IMR-90 (cell line): ENCODE results near the gene SLC7A7. TPM values are rescaled to one million over a fixed set of nuclear protein-coding genes. Genes with fewer than 3 reads are reported as not detected.

ENCODE experiments used
- ATAC-seq: fragments of 200-7000 bp; cut with Tn5 transposase; 2 replicates; pipeline ENCODE4 v1.9.1; 2020; ENCODE audit warnings: low read depth, mild to moderate bottlenecking, moderate library complexity
- BruUV-seq: library from RNA; stranded (reverse); fragments of 400-500 nt; replicated peaks from 2 replicates; lab custom pipeline; 2021; lab: Mats Ljungman, UMichigan
- CTCF ChIA-PET: fragments of 300-600 bp; formaldehyde crosslinking; extraction: SDS; loops from one replicate; lab custom pipeline; 2021; ENCODE audit warnings: antibody characterized with exemption; lab: Yijun Ruan, JAX
- POLR2A ChIA-PET: fragments of 300-600 bp; sonication (Branson Sonifier 250); formaldehyde crosslinking; loops from one replicate; lab custom pipeline; 2022; ENCODE audit warnings: antibody characterized with exemption; ENCODE audit not compliant: unreplicated experiment; lab: Charles Lee
- DNase-seq: peaks from one replicate; pipeline ENCODE4 v3.0.0; 2013
- H2AFZ ChIP-seq: replicated peaks from 2 replicates; pipeline ENCODE3; 2013; ENCODE audit warnings: low read length, mild to moderate bottlenecking; ENCODE audit not compliant: poor library complexity
- H2AK5ac ChIP-seq: 2 replicates; pipeline ENCODE4 v1.6.1; 2013; ENCODE audit warnings: low read depth, low read length, inconsistent platforms
- H2AK9ac ChIP-seq: replicated peaks from 2 replicates; pipeline ENCODE3; 2013; ENCODE audit warnings: mild to moderate bottlenecking, low read depth, low read length, moderate library complexity; ENCODE audit not compliant: poor library complexity
- H2BK120ac ChIP-seq: 2 replicates; pipeline ENCODE4 v1.6.1; 2013; ENCODE audit warnings: low read depth, low read length, inconsistent platforms
- H2BK15ac ChIP-seq: 3 replicates; pipeline ENCODE4 v1.6.1; 2013; ENCODE audit warnings: low read depth, low read length, inconsistent platforms
- H2BK20ac ChIP-seq: 2 replicates; pipeline ENCODE4 v1.6.1; 2013; ENCODE audit warnings: low read depth, mild to moderate bottlenecking, inconsistent platforms, low read length, moderate library complexity
- H2BK5ac ChIP-seq: 2 replicates; pipeline ENCODE4 v1.6.1; 2013; ENCODE audit warnings: mild to moderate bottlenecking, low read depth, low read length, inconsistent platforms; ENCODE audit not compliant: poor library complexity, severe bottlenecking
- H3K14ac ChIP-seq: replicated peaks from 2 replicates; pipeline ENCODE4 v1.6.1; 2013; ENCODE audit warnings: low read depth, low read length, inconsistent platforms
- H3K18ac ChIP-seq: 2 replicates; pipeline ENCODE4 v1.6.1; 2013; ENCODE audit warnings: low read depth, low read length, control low read depth
- H3K23ac ChIP-seq: 2 replicates; pipeline ENCODE4 v1.6.1; 2013; ENCODE audit warnings: low read depth, low read length, inconsistent platforms
- H3K27ac ChIP-seq: 2 replicates; pipeline ENCODE4 v1.5.1; 2013; ENCODE audit warnings: mild to moderate bottlenecking, control low read depth, low read length; ENCODE audit not compliant: insufficient read depth
- H3K27me3 ChIP-seq: 2 replicates; pipeline ENCODE4 v1.6.1; 2013; ENCODE audit warnings: low read length; ENCODE audit not compliant: control insufficient read depth, insufficient read depth
- H3K36me3 ChIP-seq: 2 replicates; pipeline ENCODE4 v1.6.1; 2013; ENCODE audit warnings: low read length, mixed read lengths; ENCODE audit not compliant: control insufficient read depth, insufficient read depth
- H3K4ac ChIP-seq: 2 replicates; pipeline ENCODE4 v1.6.1; 2013; ENCODE audit warnings: low read depth, low read length, inconsistent platforms
- H3K4me1 ChIP-seq: 2 replicates; pipeline ENCODE4 v1.6.1; 2013; ENCODE audit warnings: low read length, mixed read lengths; ENCODE audit not compliant: control insufficient read depth, insufficient read depth
- H3K4me2 ChIP-seq: 2 replicates; pipeline ENCODE4 v1.6.1; 2013; ENCODE audit warnings: low read depth, mild to moderate bottlenecking, control low read depth, low read length, moderate library complexity
- H3K4me3 ChIP-seq: 2 replicates; pipeline ENCODE4 v1.5.1; 2013; ENCODE audit warnings: low read depth, mild to moderate bottlenecking, control low read depth, low read length, moderate library complexity; ENCODE audit not compliant: insufficient read depth
- H3K56ac ChIP-seq: 2 replicates; pipeline ENCODE4 v1.6.1; 2013; ENCODE audit warnings: low read length, inconsistent platforms; ENCODE audit not compliant: insufficient read depth; ENCODE audit errors: extremely low read depth
- H3K79me1 ChIP-seq, 2 experiments: 2 replicates each; pipeline ENCODE4 v1.6.1; 2013; ENCODE audit warnings: low read length in 2 of 2, inconsistent platforms in 1 of 2, low read depth in 1 of 2
- H3K9ac ChIP-seq: 2 replicates; pipeline ENCODE4 v1.6.1; 2013; ENCODE audit warnings: low read depth, low read length, control low read depth
- H3K9me1 ChIP-seq: 2 replicates; pipeline ENCODE4 v1.6.1; 2013; ENCODE audit warnings: low read length, inconsistent platforms; ENCODE audit not compliant: insufficient read depth
- H3K9me3 ChIP-seq: 2 replicates; pipeline ENCODE4 v1.6.1; 2013; ENCODE audit warnings: low read length; ENCODE audit not compliant: control insufficient read depth, insufficient read depth
- H4K20me1 ChIP-seq: 2 replicates; pipeline ENCODE4 v1.6.1; 2013; ENCODE audit warnings: low read length, inconsistent platforms; ENCODE audit not compliant: insufficient read depth
- H4K5ac ChIP-seq: 2 replicates; pipeline ENCODE4 v1.6.1; 2013; ENCODE audit warnings: mild to moderate bottlenecking, low read depth, low read length, control low read depth
- H4K8ac ChIP-seq, 2 experiments: 2 replicates each; pipeline ENCODE4 v1.6.1; 2013; ENCODE audit warnings: low read depth in 2 of 2, low read length in 2 of 2, control low read depth in 1 of 2, inconsistent platforms in 1 of 2
- H4K91ac ChIP-seq: 2 replicates; pipeline ENCODE4 v1.6.1; 2013; ENCODE audit warnings: low read depth, low read length, inconsistent platforms; ENCODE audit not compliant: insufficient read depth
- BHLHE40 ChIP-seq: fragments of 150-350 bp; IDR thresholded peaks from 2 replicates; pipeline ENCODE4 v1.6.1; 2016; ENCODE audit warnings: mild to moderate bottlenecking, low read depth, low read length
- CEBPB ChIP-seq: IDR thresholded peaks from 2 replicates; pipeline ENCODE4 v1.6.1; 2012; ENCODE audit warnings: low read depth, low read length, improper control_type of control experiment
- CHD1 ChIP-seq: IDR thresholded peaks from 2 replicates; pipeline ENCODE4 v1.6.1; 2012; ENCODE audit warnings: low read depth, low read length, improper control_type of control experiment
- FOS ChIP-seq: fragments of 150-350 bp; IDR thresholded peaks from 2 replicates; pipeline ENCODE4 v1.6.1; 2016; ENCODE audit warnings: low read depth, low read length
- MAFK ChIP-seq: IDR thresholded peaks from 2 replicates; pipeline ENCODE4 v1.6.1; 2012; ENCODE audit warnings: low read depth, low read length, improper control_type of control experiment
- MAZ ChIP-seq: IDR thresholded peaks from 2 replicates; pipeline ENCODE4 v1.6.1; 2012; ENCODE audit warnings: low read depth, mild to moderate bottlenecking, low read length, improper control_type of control experiment, moderate library complexity, borderline replicate concordance
- MXI1 ChIP-seq: IDR thresholded peaks from 2 replicates; pipeline ENCODE4 v1.6.1; 2012; ENCODE audit warnings: low read depth, mild to moderate bottlenecking, low read length, moderate library complexity, borderline replicate concordance
- NFE2L2 ChIP-seq: fragments of 150-350 bp; IDR thresholded peaks from 2 replicates; pipeline ENCODE4 v1.6.1; 2016; ENCODE audit warnings: low read depth, mild to moderate bottlenecking, low read length
- POLR2A ChIP-seq: IDR thresholded peaks from 2 replicates; pipeline ENCODE4 v1.6.1; 2012; ENCODE audit warnings: mild to moderate bottlenecking, low read depth, low read length
- RAD21 ChIP-seq: IDR thresholded peaks from 2 replicates; pipeline ENCODE4 v1.6.1; 2012; ENCODE audit warnings: low read length, improper control_type of control experiment
- RCOR1 ChIP-seq: IDR thresholded peaks from 2 replicates; pipeline ENCODE4 v1.6.1; 2012; ENCODE audit warnings: mild to moderate bottlenecking, low read length, improper control_type of control experiment; ENCODE audit not compliant: insufficient replicate concordance
- RFX5 ChIP-seq: IDR thresholded peaks from 2 replicates; pipeline ENCODE4 v1.8.0; 2012; ENCODE audit warnings: low read depth, mild to moderate bottlenecking, low read length, moderate library complexity
- SMC3 ChIP-seq: fragments of 150-350 bp; IDR thresholded peaks from 2 replicates; pipeline ENCODE4 v1.6.1; 2016; ENCODE audit warnings: low read depth, mild to moderate bottlenecking, antibody characterized with exemption, low read length, moderate library complexity
- WGBS, 2 experiments: methylation state at CpG; one replicate each; pipeline versions ENCODE4 v1.1.5 to v1.1.7; 2013; ENCODE audit warnings: missing lambda C conversion rate in 2 of 2; ENCODE audit not compliant: insufficient read length in 1 of 2; ENCODE audit errors: extremely low coverage in 2 of 2; 5-methylcytosine and 5-hydroxymethylcytosine counted together
- dilution Hi-C: fragments of 300-500 bp; cut with HindIII; formaldehyde crosslinking; loops from one replicate; pipeline ENCODE4 v1.14.3; 2018; ENCODE audit warnings: low sequenced_read_pairs; ENCODE audit not compliant: unreplicated experiment
- in situ Hi-C: fragments of 300-500 bp; cut with MboI; formaldehyde crosslinking; loops from 3 replicates; pipeline ENCODE4 v1.14.3; 2019; ENCODE audit warnings: low sequenced_read_pairs, inconsistent platforms, mixed read lengths
- intact Hi-C: fragments of 100-400 bp; cut with micrococcal nuclease; formaldehyde crosslinking; loops from 2 replicates; pipeline ENCODE4 v1.10.0; 2022
- polyA plus RNA-seq, 3 experiments: library from polyadenylated mRNA; depleted of rRNA; stranded (reverse); fragments of >200 nt; gene quantifications; 2 replicates each; pipeline ENCODE4 v1.2.3, GENCODE V29; 2012; ENCODE audit warnings: low replicate concordance in 1 of 3
- total RNA-seq: library from RNA; depleted of rRNA; stranded (reverse); fragments of >200 nt; gene quantifications from 2 replicates; pipeline ENCODE4 v1.2.3, GENCODE V29; 2012
- TF ChIP-seq, protein P1 (sequence below): conservative IDR thresholded peaks from 2 replicates; pipeline ENCODE4 v1.5.1; 2012; ENCODE audit warnings: mild to moderate bottlenecking, low read depth, low read length, improper control_type of control experiment
- TF ChIP-seq, protein P2 (sequence below): fragments of 150-350 bp; IDR thresholded peaks from 2 replicates; pipeline ENCODE4 v1.6.1; 2016; ENCODE audit warnings: low read depth, mild to moderate bottlenecking, low read length, moderate library complexity, borderline replicate concordance
- TF ChIP-seq, protein P3 (sequence below): fragments of 150-350 bp; IDR thresholded peaks from 2 replicates; pipeline ENCODE4 v1.6.1; 2017; ENCODE audit warnings: mild to moderate bottlenecking, antibody characterized with exemption, low read length, low read depth

The SLC7A7 gene
- total and polyA plus RNA-seq, 2 of the 4 experiments (the other 2 are of a cell fraction): 1.8 to 2.0 TPM

DNA sequence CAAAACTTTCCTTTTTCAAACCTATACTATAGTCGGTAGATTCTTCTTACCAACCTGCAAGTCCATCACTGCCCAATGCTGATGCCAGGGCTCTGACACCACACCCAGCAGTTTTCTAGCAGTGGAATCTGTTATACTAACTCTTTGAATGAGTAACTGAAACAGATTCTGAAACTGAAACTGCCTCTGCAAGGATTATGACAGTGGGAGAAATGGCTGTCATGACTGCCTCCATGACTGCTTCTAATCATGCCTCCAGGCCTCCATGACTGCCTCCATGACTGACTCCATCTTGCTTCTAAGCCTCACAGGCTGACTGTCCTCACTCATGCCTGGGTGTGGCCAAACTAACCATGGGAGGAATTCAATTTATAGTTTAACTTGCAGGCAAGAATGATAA lies 78.2 kb downstream of the SLC7A7 start:
- Histone ChIP-seq H3K9me1 (no peaks in the 10 kb centered on the region), H4K20me1 (no peaks in the 10 kb centered on the region), H3K79me1 (no peaks in the 10 kb centered on the region), H3K14ac (no peak overlapping the region), H2AK9ac (no peak overlapping the region), H2BK20ac (no peak overlapping the region), H2BK5ac (no peak overlapping the region), H4K8ac (no peak overlapping the region), H3K4me3 (no peak overlapping the region), H2BK15ac (no peak overlapping the region), H3K4me2 (no peak overlapping the region), H4K91ac (no peak overlapping the region), H3K36me3 (no peaks in the 10 kb centered on the region), H3K4me1 (no peaks in the 10 kb centered on the region), H3K27ac (no peak overlapping the region), H2BK120ac (no peak overlapping the region), H3K18ac (no peak overlapping the region), H3K27me3 (peaks cover 2% of the 10 kb centered on the region), H2AK5ac (no peak overlapping the region), H3K56ac (no peak overlapping the region), H3K23ac (no peak overlapping the region), H4K5ac (no peak overlapping the region), H2AFZ (no peak overlapping the region), H3K9ac (no peak overlapping the region), H3K9me3 (0 out of 2 replicates have a peak, but pooled peaks cover 3% of the 10 kb centered on the region), H3K4ac (no peak overlapping the region)
- TF ChIP-seq, protein P1, sequence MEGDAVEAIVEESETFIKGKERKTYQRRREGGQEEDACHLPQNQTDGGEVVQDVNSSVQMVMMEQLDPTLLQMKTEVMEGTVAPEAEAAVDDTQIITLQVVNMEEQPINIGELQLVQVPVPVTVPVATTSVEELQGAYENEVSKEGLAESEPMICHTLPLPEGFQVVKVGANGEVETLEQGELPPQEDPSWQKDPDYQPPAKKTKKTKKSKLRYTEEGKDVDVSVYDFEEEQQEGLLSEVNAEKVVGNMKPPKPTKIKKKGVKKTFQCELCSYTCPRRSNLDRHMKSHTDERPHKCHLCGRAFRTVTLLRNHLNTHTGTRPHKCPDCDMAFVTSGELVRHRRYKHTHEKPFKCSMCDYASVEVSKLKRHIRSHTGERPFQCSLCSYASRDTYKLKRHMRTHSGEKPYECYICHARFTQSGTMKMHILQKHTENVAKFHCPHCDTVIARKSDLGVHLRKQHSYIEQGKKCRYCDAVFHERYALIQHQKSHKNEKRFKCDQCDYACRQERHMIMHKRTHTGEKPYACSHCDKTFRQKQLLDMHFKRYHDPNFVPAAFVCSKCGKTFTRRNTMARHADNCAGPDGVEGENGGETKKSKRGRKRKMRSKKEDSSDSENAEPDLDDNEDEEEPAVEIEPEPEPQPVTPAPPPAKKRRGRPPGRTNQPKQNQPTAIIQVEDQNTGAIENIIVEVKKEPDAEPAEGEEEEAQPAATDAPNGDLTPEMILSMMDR: no peak
- no peak for TF ChIP-seq NFE2L2
- no peak for TF ChIP-seq BHLHE40
- TF ChIP-seq MAFK: no peak
- TF ChIP-seq, protein P2, sequence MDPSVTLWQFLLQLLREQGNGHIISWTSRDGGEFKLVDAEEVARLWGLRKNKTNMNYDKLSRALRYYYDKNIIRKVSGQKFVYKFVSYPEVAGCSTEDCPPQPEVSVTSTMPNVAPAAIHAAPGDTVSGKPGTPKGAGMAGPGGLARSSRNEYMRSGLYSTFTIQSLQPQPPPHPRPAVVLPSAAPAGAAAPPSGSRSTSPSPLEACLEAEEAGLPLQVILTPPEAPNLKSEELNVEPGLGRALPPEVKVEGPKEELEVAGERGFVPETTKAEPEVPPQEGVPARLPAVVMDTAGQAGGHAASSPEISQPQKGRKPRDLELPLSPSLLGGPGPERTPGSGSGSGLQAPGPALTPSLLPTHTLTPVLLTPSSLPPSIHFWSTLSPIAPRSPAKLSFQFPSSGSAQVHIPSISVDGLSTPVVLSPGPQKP: no peak
- TF ChIP-seq RCOR1: no peak
- no peak for TF ChIP-seq FOS
- no peak for TF ChIP-seq SMC3
- TF ChIP-seq POLR2A: no peak
- TF ChIP-seq MAZ: no peak
- no peak for TF ChIP-seq MXI1
- TF ChIP-seq RAD21: no peak
- TF ChIP-seq CEBPB: no peak
- TF ChIP-seq, protein P3, sequence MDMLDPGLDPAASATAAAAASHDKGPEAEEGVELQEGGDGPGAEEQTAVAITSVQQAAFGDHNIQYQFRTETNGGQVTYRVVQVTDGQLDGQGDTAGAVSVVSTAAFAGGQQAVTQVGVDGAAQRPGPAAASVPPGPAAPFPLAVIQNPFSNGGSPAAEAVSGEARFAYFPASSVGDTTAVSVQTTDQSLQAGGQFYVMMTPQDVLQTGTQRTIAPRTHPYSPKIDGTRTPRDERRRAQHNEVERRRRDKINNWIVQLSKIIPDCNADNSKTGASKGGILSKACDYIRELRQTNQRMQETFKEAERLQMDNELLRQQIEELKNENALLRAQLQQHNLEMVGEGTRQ: no peak
- no peak for TF ChIP-seq RFX5
- TF ChIP-seq CHD1: no peak
- DNase-seq (no peak), ATAC-seq (no peak)
- ChIA-PET POLR2A (no interaction called here), CTCF (no interaction called here)
- no TSS peak for BruUV-seq
- WGBS, 2 experiments: no CpG with 5 or more reads among the region's 1 CpG
- dilution Hi-C loops (no loop called here), in situ Hi-C loops (no loop called here), intact Hi-C loops (no loop called here)
